ENCODE measurements around the gene PDE11A. TPM values are rescaled to one million over a fixed set of nuclear protein-coding genes. Genes with fewer than 3 reads are reported as not detected.

The PDE11A gene
- total and polyA plus RNA-seq, 2 of the 13 experiments (the other 11 are each of a cell fraction or from before 2014, with no cell fraction given): 1.2 to 1.7 TPM

DNA sequence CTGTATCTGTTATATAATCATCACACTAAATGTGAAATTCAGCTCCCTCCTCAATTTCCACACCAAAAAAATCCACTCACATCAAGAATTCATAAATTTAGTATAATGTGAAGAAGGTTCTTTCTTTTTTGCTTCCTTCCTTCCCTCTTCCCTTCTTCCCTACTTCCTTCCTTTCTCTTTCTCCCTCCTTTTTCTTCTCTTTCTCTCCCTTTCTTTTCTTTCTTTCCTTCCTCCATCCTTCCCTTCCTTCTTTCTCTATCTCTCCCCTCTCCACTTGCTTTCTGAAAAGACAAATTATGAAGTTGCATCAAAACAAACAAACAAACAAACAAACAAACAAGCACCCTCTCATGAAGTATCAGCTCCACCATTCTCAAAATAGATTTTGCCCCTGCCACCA is 290.0 kb downstream of the PDE11A start:
- no peak overlapping the region for H3K4me3 ChIP-seq (replicated peaks in 1 of 3; ENCODE audit: insufficient read depth in 1 of 3, low read depth in 2 of 3, low read length in 3 of 3)
- H3K79me2 ChIP-seq (ENCODE audit: insufficient read depth, low read length): no peaks in the 10 kb centered on the region
- ChIA-PET POLR2A (no interaction called here), CTCF (ENCODE audit: low intra/inter-chr PET ratio, low total read pairs) (no interaction called here)
- FAIRE-seq (no peak), ATAC-seq (no peak), DNase-seq (ENCODE audit: low spot score) (no peak)
- no peaks in the 10 kb centered on the region for H3K9me3 ChIP-seq (ENCODE audit: low read length)
- H3K4me2 ChIP-seq (ENCODE audit: low read depth, low read length): no peak overlapping the region
- no peak for TF ChIP-seq SATB2 (CRISPR knock-in tag; IDR thresholded peaks at IDR 0.05)
- TF ChIP-seq, protein P1, sequence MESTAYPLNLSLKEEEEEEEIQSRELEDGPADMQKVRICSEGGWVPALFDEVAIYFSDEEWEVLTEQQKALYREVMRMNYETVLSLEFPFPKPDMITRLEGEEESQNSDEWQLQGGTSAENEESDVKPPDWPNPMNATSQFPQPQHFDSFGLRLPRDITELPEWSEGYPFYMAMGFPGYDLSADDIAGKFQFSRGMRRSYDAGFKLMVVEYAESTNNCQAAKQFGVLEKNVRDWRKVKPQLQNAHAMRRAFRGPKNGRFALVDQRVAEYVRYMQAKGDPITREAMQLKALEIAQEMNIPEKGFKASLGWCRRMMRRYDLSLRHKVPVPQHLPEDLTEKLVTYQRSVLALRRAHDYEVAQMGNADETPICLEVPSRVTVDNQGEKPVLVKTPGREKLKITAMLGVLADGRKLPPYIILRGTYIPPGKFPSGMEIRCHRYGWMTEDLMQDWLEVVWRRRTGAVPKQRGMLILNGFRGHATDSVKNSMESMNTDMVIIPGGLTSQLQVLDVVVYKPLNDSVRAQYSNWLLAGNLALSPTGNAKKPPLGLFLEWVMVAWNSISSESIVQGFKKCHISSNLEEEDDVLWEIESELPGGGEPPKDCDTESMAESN (CRISPR knock-in tag; conservative IDR thresholded peaks at IDR 0.05): no peak
- TF ChIP-seq HNF4G (IDR thresholded peaks at IDR 0.05; ENCODE audit: borderline replicate concordance, low read depth, low read length): no peak
- TF ChIP-seq HNF4G (CRISPR knock-in tag; IDR thresholded peaks at IDR 0.05; ENCODE audit: borderline replicate concordance, low read depth): no peak
- no peak for TF ChIP-seq BRD4 (CRISPR knock-in tag; IDR thresholded peaks at IDR 0.05)
- TF ChIP-seq, protein P2, sequence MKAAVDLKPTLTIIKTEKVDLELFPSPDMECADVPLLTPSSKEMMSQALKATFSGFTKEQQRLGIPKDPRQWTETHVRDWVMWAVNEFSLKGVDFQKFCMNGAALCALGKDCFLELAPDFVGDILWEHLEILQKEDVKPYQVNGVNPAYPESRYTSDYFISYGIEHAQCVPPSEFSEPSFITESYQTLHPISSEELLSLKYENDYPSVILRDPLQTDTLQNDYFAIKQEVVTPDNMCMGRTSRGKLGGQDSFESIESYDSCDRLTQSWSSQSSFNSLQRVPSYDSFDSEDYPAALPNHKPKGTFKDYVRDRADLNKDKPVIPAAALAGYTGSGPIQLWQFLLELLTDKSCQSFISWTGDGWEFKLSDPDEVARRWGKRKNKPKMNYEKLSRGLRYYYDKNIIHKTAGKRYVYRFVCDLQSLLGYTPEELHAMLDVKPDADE (CRISPR knock-in tag; IDR thresholded peaks at IDR 0.05): no peak
- TF ChIP-seq, protein P3, sequence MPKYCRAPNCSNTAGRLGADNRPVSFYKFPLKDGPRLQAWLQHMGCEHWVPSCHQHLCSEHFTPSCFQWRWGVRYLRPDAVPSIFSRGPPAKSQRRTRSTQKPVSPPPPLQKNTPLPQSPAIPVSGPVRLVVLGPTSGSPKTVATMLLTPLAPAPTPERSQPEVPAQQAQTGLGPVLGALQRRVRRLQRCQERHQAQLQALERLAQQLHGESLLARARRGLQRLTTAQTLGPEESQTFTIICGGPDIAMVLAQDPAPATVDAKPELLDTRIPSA (CRISPR knock-in tag; IDR thresholded peaks at IDR 0.05; ENCODE audit: borderline replicate concordance): no peak
- TF ChIP-seq SNRNP70 (IDR thresholded peaks at IDR 0.05; ENCODE audit: low read depth, low read length): no peak
- no peak for TF ChIP-seq CBX1 (IDR thresholded peaks at IDR 0.05; ENCODE audit: low read depth)
- no peak for TF ChIP-seq HOXA9 (CRISPR knock-in tag; IDR thresholded peaks at IDR 0.05; ENCODE audit: borderline replicate concordance)
- TF ChIP-seq ZNF431 (CRISPR knock-in tag; IDR thresholded peaks at IDR 0.05; ENCODE audit: borderline replicate concordance, low read depth): no peak
- TF ChIP-seq BHLHE40 (IDR thresholded peaks at IDR 0.05; ENCODE audit: low read length): no peak
- no peak for TF ChIP-seq DNMT1 (CRISPR knock-in tag; IDR thresholded peaks at IDR 0.05)
- no peak for TF ChIP-seq YEATS2 (CRISPR knock-in tag; IDR thresholded peaks at IDR 0.05; ENCODE audit: borderline replicate concordance)
- no peak for TF ChIP-seq NFYB (CRISPR knock-in tag; IDR thresholded peaks at IDR 0.05)
- TF ChIP-seq MIER3 (CRISPR knock-in tag; IDR thresholded peaks at IDR 0.05; ENCODE audit: borderline replicate concordance): no peak
- H2AFZ ChIP-seq (ENCODE audit: low read length): no peak overlapping the region
- H3K9ac ChIP-seq (ENCODE audit: insufficient read depth, low read depth, low read length): no peak overlapping the region
- in situ Hi-C loops (cut with HindIII; ENCODE audit: extremely low pct_ligation_motif_present, low pct_unique_long_range_greater_than_20kb): no loop called here
- H3K36me3 ChIP-seq (replicated peaks in 1 of 2; ENCODE audit: control insufficient read depth in 1 of 2, insufficient read depth in 2 of 2, low read length in 2 of 2): no peaks in the 10 kb centered on the region
- H3K4me1 ChIP-seq (ENCODE audit: insufficient read depth, low read length): no peaks in the 10 kb centered on the region
- no peaks in the 10 kb centered on the region for H3K27me3 ChIP-seq (ENCODE audit: control insufficient read depth in 1 of 2, insufficient read depth in 2 of 2, low read length in 2 of 2)
- H3K27ac ChIP-seq (ENCODE audit: extremely low read length, insufficient read depth, low read length): no peak overlapping the region
- BruUV-seq (replicated peaks): no TSS peak
- intact Hi-C loops (cut with micrococcal nuclease; ENCODE audit: unreplicated experiment): no loop called here
- H4K20me1 ChIP-seq (ENCODE audit: insufficient read depth, low read length): no peaks in the 10 kb centered on the region
